Endodermal cell (in vitro differentiated cells): Measurements from ENCODE around the gene ARHGAP33. TPM values are rescaled to one million over a fixed set of nuclear protein-coding genes. Genes with fewer than 3 reads are reported as not detected.

Source experiments
- DNase-seq: peaks from one replicate; pipeline ENCODE4 v3.0.0-alpha.2; 2017
- H3K27ac ChIP-seq: 2 replicates; pipeline ENCODE4 v1.5.1; 2013; ENCODE audit warnings: mild to moderate bottlenecking, low read depth, low read length, moderate library complexity
- H3K27me3 ChIP-seq: 2 replicates; pipeline ENCODE4 v1.6.1; 2013; ENCODE audit warnings: mild to moderate bottlenecking, low read length, moderate library complexity; ENCODE audit not compliant: insufficient read depth, control insufficient read depth, poor library complexity, severe bottlenecking
- H3K36me3 ChIP-seq: 2 replicates; pipeline ENCODE4 v1.7.0; 2013; ENCODE audit warnings: mild to moderate bottlenecking, low read length, moderate library complexity; ENCODE audit not compliant: control insufficient read depth, insufficient read depth
- H3K4me1 ChIP-seq: one replicate; pipeline ENCODE4 v1.7.0; 2013; ENCODE audit warnings: low read length; ENCODE audit not compliant: control insufficient read depth, insufficient read depth
- H3K4me3 ChIP-seq: 2 replicates; pipeline ENCODE4 v1.5.1; 2013; ENCODE audit warnings: mild to moderate bottlenecking, low read length, moderate library complexity
- H3K9ac ChIP-seq: 2 replicates; pipeline ENCODE4 v1.6.1; 2013; ENCODE audit warnings: mild to moderate bottlenecking, low read length, moderate library complexity; ENCODE audit not compliant: poor library complexity, severe bottlenecking; ENCODE audit errors: extremely low read depth
- H3K9me3 ChIP-seq: 2 replicates; pipeline ENCODE4 v1.6.1; 2013; ENCODE audit warnings: mild to moderate bottlenecking, low read length, moderate library complexity; ENCODE audit not compliant: control insufficient read depth
- H3K27ac Mint-ChIP-seq: 2 replicates; pipeline ENCODE4 v1.8.0; 2020; ENCODE audit warnings: mixed read lengths
- H3K27me3 Mint-ChIP-seq: 2 replicates; pipeline ENCODE4 v1.8.0; 2021; ENCODE audit warnings: mild to moderate bottlenecking, mixed read lengths; ENCODE audit not compliant: insufficient read depth
- H3K36me3 Mint-ChIP-seq: 2 replicates; pipeline ENCODE4 v1.8.0; 2020; ENCODE audit warnings: low read depth, mixed read lengths
- H3K4me1 Mint-ChIP-seq: 2 replicates; pipeline ENCODE4 v1.8.0; 2020; ENCODE audit warnings: mixed read lengths
- H3K4me3 Mint-ChIP-seq: 2 replicates; pipeline ENCODE4 v1.8.0; 2020; ENCODE audit warnings: mild to moderate bottlenecking, moderate library complexity, mixed read lengths
- H3K9me3 Mint-ChIP-seq: 2 replicates; pipeline ENCODE4 v1.8.0; 2020; ENCODE audit warnings: mild to moderate bottlenecking, mixed read lengths
- CTCF ChIP-seq: fragments of 200-600 bp; sonication (generic); conservative IDR thresholded peaks from 2 replicates; pipeline ENCODE4 v1.5.0; 2021; ENCODE audit warnings: antibody characterized with exemption, mild to moderate bottlenecking
- WGBS, 2 experiments: methylation state at CpG; one replicate each; pipeline versions ENCODE4 v1.1.5 to v1.1.7; 2013; ENCODE audit warnings: missing lambda C conversion rate in 2 of 2, mixed read lengths in 1 of 2; ENCODE audit not compliant: insufficient coverage in 1 of 2, insufficient read length in 1 of 2; 5-methylcytosine and 5-hydroxymethylcytosine counted together
- total RNA-seq, 2 donors: library from RNA; stranded (reverse); fragmentation: NEBNext Ultra II Directional in 1 of 2; extraction: Animal tissue kit (Norgen Biotek cat#: 25700) in 1 of 2; gene quantifications; 2 replicates in 1 of 2; 3 replicates in 1 of 2; pipeline ENCODE4 v1.2.1, GENCODE V29; 2021

ARHGAP33 gene
- total RNA-seq, 2 donors from 2014 or later, result 12.7 to 15.0 TPM

- no peak for TF ChIP-seq CTCF
- H3K27me3 Mint-ChIP-seq, result peaks cover 25% of the 10 kb centered on the region
- peaks cover 7% of the 10 kb centered on the region for H3K27me3 ChIP-seq
- H3K4me3 Mint-ChIP-seq, result peak overlapping the region; percentile 91
- H3K4me1 Mint-ChIP-seq, result peaks cover 8% of the 10 kb centered on the region
- no peaks in the 10 kb centered on the region for H3K9me3 ChIP-seq
- peak; percentile 60 for DNase-seq
- peaks cover 7% of the 10 kb centered on the region for H3K36me3 Mint-ChIP-seq
- H3K27ac Mint-ChIP-seq, result peak overlapping the region; percentile 84
- no peaks in the 10 kb centered on the region for H3K9me3 Mint-ChIP-seq
- peaks cover 13% of the 10 kb centered on the region for H3K36me3 ChIP-seq
- no peak overlapping the region for H3K27ac ChIP-seq
- no peaks in the 10 kb centered on the region for H3K4me1 ChIP-seq
- WGBS, 2 experiments, result 48 to 79% methylated on average over 16 to 74 of the region's 74 CpGs
- H3K4me3 ChIP-seq, result no peak overlapping the region
- H3K9ac ChIP-seq, result no peak overlapping the region
These were observed 19.6 kb upstream of the ARHGAP33 start for GRCh38 chr19:35755550-35756376.

- peak within 1 kb of the TSS; percentile 69 for H3K27ac ChIP-seq
- H3K4me3 ChIP-seq, result peak within 1 kb of the TSS; percentile 100
- H3K9me3 ChIP-seq, result no peaks in the 10 kb centered on the region
- peaks cover 18% of the 10 kb centered on the region for H3K36me3 ChIP-seq
- H3K27me3 ChIP-seq, result peaks cover 7% of the 10 kb centered on the region
- TF ChIP-seq CTCF, result no peak
- H3K9me3 Mint-ChIP-seq, result no peaks in the 10 kb centered on the region
- H3K27ac Mint-ChIP-seq, result peak within 1 kb of the TSS; percentile 84
- peak within 1 kb of the TSS; percentile 91 for H3K4me3 Mint-ChIP-seq
- H3K4me1 ChIP-seq, result no peaks in the 10 kb centered on the region
- H3K9ac ChIP-seq, result no peak within 1 kb of the TSS
- peaks cover 13% of the 10 kb centered on the region for H3K36me3 Mint-ChIP-seq
- 70 to 79% methylated on average over 23 to 52 of the region's 52 CpGs for WGBS, 2 experiments
- DNase-seq, result peak; percentile 76
- peaks cover 8% of the 10 kb centered on the region for H3K4me1 Mint-ChIP-seq
- H3K27me3 Mint-ChIP-seq, result peaks cover 25% of the 10 kb centered on the region
These were observed 18.8 kb upstream of the ARHGAP33 start, which contains the start of gene HSPB6 for GRCh38 chr19:35756377-35757230. Gene HSPB6, minus strand, starts transcription at chr19:35757029. Its CDS starts 21 bp downstream, at chr19:35757008.

- H3K36me3 Mint-ChIP-seq, result peaks cover 18% of the 10 kb centered on the region
- no peaks in the 10 kb centered on the region for H3K4me1 ChIP-seq
- H3K9ac ChIP-seq, result no peak overlapping the region
- no peak for TF ChIP-seq CTCF
- H3K27me3 Mint-ChIP-seq, result peaks cover 25% of the 10 kb centered on the region
- H3K36me3 ChIP-seq, result peaks cover 24% of the 10 kb centered on the region
- H3K9me3 Mint-ChIP-seq, result no peaks in the 10 kb centered on the region
- peaks cover 8% of the 10 kb centered on the region for H3K4me1 Mint-ChIP-seq
- DNase-seq, result no peak
- 34 to 36% methylated on average over 12 to 19 of the region's 19 CpGs for WGBS, 2 experiments
- H3K4me3 Mint-ChIP-seq, result peak overlapping the region; percentile 91
- H3K27ac Mint-ChIP-seq, result peak overlapping the region; percentile 79
- H3K9me3 ChIP-seq, result no peaks in the 10 kb centered on the region
- peak overlapping the region; percentile 69 for H3K27ac ChIP-seq
- peaks cover 7% of the 10 kb centered on the region for H3K27me3 ChIP-seq
- H3K4me3 ChIP-seq, result peak overlapping the region; percentile 100
These were observed 18.1 kb upstream of the ARHGAP33 start for GRCh38 chr19:35757231-35757748.
